DMS114 treated with DMSO at 0.1 percent for 48 hours (cell line): ENCODE results near the gene LRRC75A.
"Not testable (repeated sequence)": the region's sequence is repeated elsewhere in the genome, so short reads cannot be mapped to it uniquely, and the experiment has no call there.

Source experiments
- DNase-seq: peaks from one replicate; lab custom pipeline; 2025; ENCODE audit not compliant: unreplicated experiment; lab: John Stamatoyannopoulos, UW

The LRRC75A gene

DNA sequence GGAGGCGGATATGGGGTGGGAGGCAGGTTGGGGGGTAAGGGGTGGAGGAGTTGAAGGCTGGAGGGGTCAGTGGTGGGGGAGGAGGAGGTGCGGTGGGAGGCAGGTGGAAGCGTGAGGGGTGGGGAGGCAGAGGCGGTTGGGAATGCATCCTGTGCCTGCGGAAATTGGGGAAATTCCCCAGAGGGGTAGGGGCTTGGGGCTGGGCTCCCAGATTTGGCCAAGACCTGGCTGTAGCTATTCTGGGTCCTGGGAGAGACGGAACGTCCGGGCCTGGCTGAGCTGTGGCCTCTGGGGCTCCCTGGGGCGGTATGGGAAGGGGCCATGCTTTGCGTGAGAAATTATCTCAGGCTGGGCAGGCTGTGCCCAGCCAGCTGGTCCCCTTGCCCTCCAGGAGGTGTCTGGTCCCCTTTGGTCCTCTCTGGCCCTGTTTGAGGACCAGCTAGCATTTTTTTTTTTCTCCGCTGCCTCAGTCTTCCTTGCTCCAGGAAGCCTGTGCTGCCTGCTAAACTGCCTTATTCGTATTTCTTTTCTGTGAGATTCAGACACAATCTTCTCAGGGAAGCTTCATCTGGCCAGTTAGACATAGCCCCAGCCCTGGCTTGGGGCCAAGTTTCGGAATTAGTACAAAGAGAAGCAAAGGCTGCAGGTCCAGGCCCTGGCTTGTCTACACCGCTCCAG lies 83.9 kb downstream of the LRRC75A start:
- no peak for DNase-seq

GRCh38 chr17:16406742-16407674 lies 85.0 kb downstream of the LRRC75A start:
- DNase-seq, result no peak

GRCh38 chr17:16403847-16404246 lies 88.1 kb downstream of the LRRC75A start:
- DNase-seq, result not testable (repeated sequence)

- no peak for DNase-seq
Measured at GRCh38 chr17:16398270-16399267, 93.4 kb downstream of the LRRC75A start.

GRCh38 chr17:16396693-16397092 lies 95.3 kb downstream of the LRRC75A start:
- not testable (repeated sequence) for DNase-seq

GRCh38 chr17:16395887-16396286 lies 96.1 kb downstream of the LRRC75A start:
- DNase-seq, result not testable (repeated sequence)

GRCh38 chr17:16392491-16392890 lies 99.5 kb downstream of the LRRC75A start:
- DNase-seq, result not testable (repeated sequence)
